ENCODE results near the gene PRAF2.

The PRAF2 gene, protein sequence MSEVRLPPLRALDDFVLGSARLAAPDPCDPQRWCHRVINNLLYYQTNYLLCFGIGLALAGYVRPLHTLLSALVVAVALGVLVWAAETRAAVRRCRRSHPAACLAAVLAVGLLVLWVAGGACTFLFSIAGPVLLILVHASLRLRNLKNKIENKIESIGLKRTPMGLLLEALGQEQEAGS

GRCh38 chrX:49073601-49074575, at the start of gene PRAF2:
TSS of gene PRAF2 (minus strand) at chrX:49074002. CDS start at chrX:49073987, 15 bp downstream.
- H3K4me3 ChIP-seq, result peak within 1 kb of the TSS; percentile 28 to 53 (median 44)
- H3K27ac ChIP-seq, result peak within 1 kb of the TSS in 19 of 21 experiments; percentile 4 to 78 (median 64)

- Histone ChIP-seq H3K4me3 (peak overlapping the region in 6 of 7 experiments; percentile 53 to 70 (median 66)), H3K27ac (peak overlapping the region in 4 of 21 experiments; percentile 71 to 83 (median 78))
Observed at GRCh38 chrX:49122499-49122898, 48.7 kb upstream of the PRAF2 start.

GRCh38 chrX:49120091-49120490, 46.3 kb upstream of the PRAF2 start:
- Histone ChIP-seq H3K4me3 (no peak overlapping the region), H3K27ac (no peak overlapping the region)

GRCh38 chrX:49117581-49117980, 43.8 kb upstream of the PRAF2 start:
- no peak overlapping the region for H3K4me3 ChIP-seq
- H3K27ac ChIP-seq, result peak overlapping the region in 2 of 21 experiments; percentile 36 to 44

GRCh38 chrX:49116716-49117115, 42.9 kb upstream of the PRAF2 start:
- no peak overlapping the region for H3K4me3 ChIP-seq
- H3K27ac ChIP-seq, result no peak overlapping the region

DNA sequence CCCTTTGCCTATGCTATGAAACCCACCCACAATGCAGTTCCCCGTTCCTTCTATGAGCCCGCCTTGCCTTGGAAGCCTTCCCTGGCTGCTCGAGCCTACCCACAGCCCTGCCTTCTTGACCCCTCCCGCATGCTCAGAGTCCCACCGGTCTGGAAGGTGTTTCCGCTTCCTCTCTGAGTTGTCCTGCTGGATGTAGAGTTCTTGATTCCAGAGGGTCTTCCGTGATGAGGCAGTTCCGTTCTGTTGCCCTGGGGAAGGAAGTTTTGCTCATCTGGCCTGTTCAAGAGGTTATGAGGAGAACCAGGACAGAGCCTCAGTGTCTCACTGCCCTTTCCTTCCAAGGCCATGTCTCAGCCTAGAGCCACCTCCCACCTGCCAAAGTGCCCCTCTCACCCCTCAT, 42.3 kb upstream of the PRAF2 start:
- Histone ChIP-seq H3K27ac (no peak overlapping the region), H3K4me3 (no peak overlapping the region)

GRCh38 chrX:49111791-49112190, 38.0 kb upstream of the PRAF2 start:
- no peak overlapping the region for H3K27ac ChIP-seq
- no peak overlapping the region for H3K4me3 ChIP-seq

GRCh38 chrX:49110417-49110816, 36.6 kb upstream of the PRAF2 start:
- Histone ChIP-seq H3K27ac (no peak overlapping the region), H3K4me3 (no peak overlapping the region)

- no peak overlapping the region for H3K27ac ChIP-seq
- H3K4me3 ChIP-seq, result no peak overlapping the region
Observed at GRCh38 chrX:49108641-49109040, 34.8 kb upstream of the PRAF2 start.

DNA sequence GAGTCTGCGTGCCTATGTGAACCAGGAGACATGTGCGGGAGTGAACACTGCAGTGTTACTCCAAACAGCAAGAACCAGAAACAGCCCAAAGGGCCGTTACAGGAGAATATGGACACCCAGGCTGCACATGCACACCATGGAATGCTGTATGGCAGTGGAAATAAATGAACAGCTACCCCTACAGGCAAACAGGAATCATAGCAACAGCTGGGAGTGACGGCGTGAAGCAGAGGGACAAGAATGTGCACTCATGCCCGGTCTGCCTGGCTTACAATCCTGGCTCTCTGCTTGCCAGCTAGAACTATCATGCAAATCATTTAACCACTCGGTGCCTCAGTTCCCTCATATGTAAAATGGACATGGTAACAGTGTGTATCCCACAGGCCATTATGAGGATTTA, 33.1 kb upstream of the PRAF2 start:
- no peak overlapping the region for H3K4me3 ChIP-seq
- H3K27ac ChIP-seq, result no peak overlapping the region

DNA sequence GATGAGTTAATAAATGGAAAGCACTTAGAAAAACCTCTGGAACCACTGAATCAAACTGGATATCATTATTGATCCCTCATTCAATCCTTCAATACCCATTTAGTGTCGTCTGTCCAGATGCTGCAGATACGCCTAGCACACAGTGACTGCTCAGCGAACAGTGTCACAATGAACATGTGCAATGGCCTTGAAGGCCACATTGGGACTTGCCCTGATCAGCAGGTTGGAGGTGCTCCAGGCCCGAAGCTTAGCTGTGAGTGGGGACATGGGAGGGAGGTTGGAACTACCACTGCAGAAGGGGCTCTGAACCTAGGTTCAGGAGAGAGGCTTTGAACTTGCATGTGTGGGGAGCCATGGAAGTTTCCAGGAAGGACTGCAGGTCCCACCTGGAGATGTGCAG, 32.5 kb upstream of the PRAF2 start:
- Histone ChIP-seq H3K27ac (no peak overlapping the region), H3K4me3 (no peak overlapping the region)

- H3K27ac ChIP-seq, result no peak overlapping the region
- no peak overlapping the region for H3K4me3 ChIP-seq
Observed at GRCh38 chrX:49103637-49104036, 29.8 kb upstream of the PRAF2 start.

DNA sequence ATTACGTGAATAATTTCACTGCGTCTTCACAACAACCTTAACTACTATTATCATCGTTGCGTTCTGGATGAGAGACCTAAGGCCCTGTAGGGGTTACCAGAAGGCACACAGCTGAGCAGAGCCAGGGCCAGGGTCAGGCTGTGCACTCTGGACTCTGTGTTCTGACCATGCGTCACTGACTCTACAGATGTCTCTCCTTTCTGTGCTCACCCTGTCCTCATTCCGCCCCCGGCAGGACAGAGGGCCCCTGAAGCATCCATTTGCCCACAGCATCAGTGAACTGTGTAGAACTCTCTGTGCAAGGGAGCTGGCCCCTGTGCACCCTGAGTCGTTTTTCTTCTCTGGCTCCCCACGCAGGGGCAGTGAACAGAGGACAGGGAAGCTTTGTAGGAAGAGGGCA, 28.4 kb upstream of the PRAF2 start:
- no peak overlapping the region for H3K27ac ChIP-seq
- no peak overlapping the region for H3K4me3 ChIP-seq

- H3K27ac ChIP-seq, result peak overlapping the region in 19 of 21 experiments; percentile 23 to 81 (median 53)
- H3K4me3 ChIP-seq, result peak overlapping the region; percentile 41 to 56 (median 49)
Observed at GRCh38 chrX:49101629-49101984, 27.8 kb upstream of the PRAF2 start.

DNA sequence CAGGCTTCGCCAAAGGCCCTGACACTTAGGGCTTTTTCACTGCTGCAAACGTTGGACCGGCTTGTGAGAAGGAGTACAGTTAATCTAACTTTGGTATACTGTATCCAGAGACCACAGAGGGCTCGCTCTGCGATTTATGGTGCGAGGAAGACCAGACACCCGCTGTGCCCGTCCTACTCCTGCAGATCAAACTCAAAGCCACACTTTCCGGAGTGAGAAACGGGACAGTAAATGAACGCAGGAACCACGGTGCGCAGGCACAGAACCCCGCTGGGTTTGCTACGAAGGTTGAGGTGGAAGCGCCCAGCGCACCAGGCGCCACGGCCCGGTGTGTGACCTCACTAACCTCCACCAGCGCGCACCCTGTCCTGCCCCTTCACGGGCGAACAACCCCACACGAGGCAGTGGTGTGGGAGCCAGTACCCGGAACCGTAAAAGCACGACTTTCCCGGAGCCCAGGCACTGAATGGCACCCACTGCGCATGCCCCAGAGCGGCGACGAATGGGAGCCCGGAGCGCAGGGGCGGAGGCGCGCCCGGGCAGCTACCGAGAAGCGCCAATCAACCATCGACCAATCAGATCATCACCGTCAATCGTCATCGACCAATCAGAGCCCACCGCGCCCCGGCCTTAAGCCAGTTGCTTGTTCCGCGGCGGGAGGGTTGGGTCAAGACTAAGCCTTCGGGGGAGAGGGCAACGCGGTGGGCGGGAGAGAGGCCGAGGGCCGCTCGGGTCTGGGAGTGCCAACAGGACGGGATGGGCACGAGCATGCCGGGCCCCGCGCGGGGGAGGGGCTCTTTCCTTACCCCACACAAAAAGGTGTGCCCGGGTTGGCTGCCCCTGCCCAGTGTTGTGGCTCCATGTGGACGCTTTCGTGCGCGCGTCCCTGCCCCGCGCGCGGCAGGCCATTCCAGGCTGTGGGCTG, 27.2 kb upstream of the PRAF2 start:
- peak overlapping the region; percentile 41 to 56 (median 49) for H3K4me3 ChIP-seq
- H3K27ac ChIP-seq, result peak overlapping the region in 20 of 21 experiments; percentile 31 to 81 (median 66)

- Histone ChIP-seq H3K4me3 (no peak overlapping the region), H3K27ac (no peak overlapping the region)
Observed at GRCh38 chrX:49096419-49096818, 22.6 kb upstream of the PRAF2 start.

DNA sequence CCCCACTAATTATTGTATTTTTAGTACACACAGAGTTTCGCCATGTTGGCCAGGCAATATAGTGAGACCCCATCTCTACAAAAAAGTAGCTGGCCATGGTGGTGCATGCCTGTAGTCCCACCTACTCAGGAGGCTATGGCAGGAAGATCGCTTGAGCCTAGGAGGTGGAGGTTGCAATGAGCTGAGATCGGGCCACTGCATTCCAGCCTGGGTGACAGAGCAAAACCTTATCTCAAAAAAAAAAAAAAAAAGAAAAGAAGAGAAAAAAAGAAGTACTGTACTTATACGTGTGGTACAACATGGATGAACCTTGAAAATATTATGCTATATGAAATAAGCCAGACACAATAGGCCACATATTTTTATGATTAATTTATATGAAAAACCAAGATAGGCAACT, 15.8 kb upstream of the PRAF2 start:
- H3K27ac ChIP-seq, result no peak overlapping the region
- H3K4me3 ChIP-seq, result no peak overlapping the region

DNA sequence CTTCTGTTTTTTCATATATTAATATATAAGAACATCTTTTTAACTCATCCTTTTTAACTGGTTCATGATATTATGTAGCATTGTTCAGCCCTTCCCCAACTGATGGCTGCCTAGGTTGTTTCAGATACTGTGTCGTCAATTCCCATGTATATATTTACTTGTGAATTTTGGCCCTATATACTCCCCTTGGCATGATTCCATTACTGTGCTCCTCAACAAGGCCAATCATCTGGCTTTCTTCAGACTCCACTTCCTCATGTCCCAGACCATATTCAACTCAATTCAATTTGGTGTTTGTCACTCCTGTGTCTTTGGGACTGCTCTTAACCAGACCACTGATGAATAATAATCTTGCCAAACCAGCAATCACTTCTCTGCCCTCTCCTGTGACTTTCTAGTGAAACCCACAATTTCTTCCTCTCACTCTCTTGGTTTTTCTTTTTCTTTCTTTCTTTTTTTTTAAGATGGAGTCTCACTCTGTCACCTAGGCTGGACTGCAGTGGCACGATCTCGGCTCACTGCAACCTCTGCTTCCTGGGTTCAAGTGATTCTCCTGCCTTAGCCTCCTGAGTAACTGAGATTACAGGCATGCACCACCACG, 8.6 kb upstream of the PRAF2 start:
- no peak overlapping the region for H3K4me3 ChIP-seq
- H3K27ac ChIP-seq, result no peak overlapping the region
